ENCODE results near the gene TAS2R8. TPM values are rescaled to one million over a fixed set of nuclear protein-coding genes. Genes with fewer than 3 reads are reported as not detected.

Gene TAS2R8
- polyA plus RNA-seq, 1 donor from 2014 or later, result 0.59 TPM

DNA sequence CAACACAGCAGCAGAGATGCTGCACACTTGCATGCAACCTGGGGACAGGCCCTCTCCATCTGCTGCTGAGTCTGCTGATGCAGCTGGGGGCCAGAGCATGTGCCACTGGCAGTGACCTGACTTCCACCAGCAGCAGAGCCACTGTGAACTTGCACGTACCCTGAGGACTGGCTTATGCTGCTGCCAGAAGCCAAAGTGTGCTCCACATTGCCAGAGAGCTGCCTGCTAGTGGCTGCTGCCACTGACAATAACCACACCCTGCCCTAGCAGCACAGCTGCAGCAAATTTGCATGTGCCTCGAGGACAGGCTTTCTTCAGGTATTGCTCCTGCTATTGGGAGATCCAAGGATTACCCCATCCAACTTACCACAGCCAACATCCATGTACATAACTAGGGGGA, 46.7 kb upstream of the TAS2R8 start:
- H3K27me3 ChIP-seq (ENCODE audit: insufficient read depth, low read depth, low read length), result no peaks in the 10 kb centered on the region
- H3K79me2 ChIP-seq (replicated peaks; ENCODE audit: insufficient read depth, low read length), result no peaks in the 10 kb centered on the region
- no peak overlapping the region for H2AFZ ChIP-seq (ENCODE audit: low read depth, low read length)
- no peak overlapping the region for H3K4me3 ChIP-seq (ENCODE audit: low read length)
- no peaks in the 10 kb centered on the region for H3K36me3 ChIP-seq (ENCODE audit: insufficient read depth, low read length)
- no peaks in the 10 kb centered on the region for H3F3A ChIP-seq (ENCODE audit: insufficient read depth, low read length, poor library complexity, severe bottlenecking)
- H3K4me2 ChIP-seq (ENCODE audit: low read length), result no peak overlapping the region
- TF ChIP-seq REST (IDR thresholded peaks at IDR 0.05; ENCODE audit: borderline replicate concordance) (no peak), TAF1 (IDR thresholded peaks at IDR 0.05; ENCODE audit: low read depth) (no peak), EZH2 (IDR thresholded peaks at IDR 0.05; ENCODE audit: borderline replicate concordance, insufficient read depth, low read length, poor library complexity, severe bottlenecking) (no peak), RAD21 (conservative IDR thresholded peaks at IDR 0.05) (no peak), EP300 (conservative IDR thresholded peaks at IDR 0.05; ENCODE audit: poor library complexity, severe bottlenecking) (no peak), SMC3 (conservative IDR thresholded peaks at IDR 0.05; ENCODE audit: poor library complexity) (no peak), POLR2AphosphoS5 (IDR thresholded peaks at IDR 0.05) (no peak), CTCF (IDR thresholded peaks at IDR 0.05; ENCODE audit: poor library complexity, severe bottlenecking) (no peak)
- H3K27ac ChIP-seq (ENCODE audit: low read length), result no peak overlapping the region
- no peaks in the 10 kb centered on the region for H4K20me1 ChIP-seq (ENCODE audit: insufficient read depth)
- H3K9ac ChIP-seq (ENCODE audit: low read length), result no peak overlapping the region
- H3K9me3 ChIP-seq (ENCODE audit: low read length), result peaks cover 10% of the 10 kb centered on the region
- H3K9me2 ChIP-seq (ENCODE audit: insufficient read depth, low read length), result no peaks in the 10 kb centered on the region

DNA sequence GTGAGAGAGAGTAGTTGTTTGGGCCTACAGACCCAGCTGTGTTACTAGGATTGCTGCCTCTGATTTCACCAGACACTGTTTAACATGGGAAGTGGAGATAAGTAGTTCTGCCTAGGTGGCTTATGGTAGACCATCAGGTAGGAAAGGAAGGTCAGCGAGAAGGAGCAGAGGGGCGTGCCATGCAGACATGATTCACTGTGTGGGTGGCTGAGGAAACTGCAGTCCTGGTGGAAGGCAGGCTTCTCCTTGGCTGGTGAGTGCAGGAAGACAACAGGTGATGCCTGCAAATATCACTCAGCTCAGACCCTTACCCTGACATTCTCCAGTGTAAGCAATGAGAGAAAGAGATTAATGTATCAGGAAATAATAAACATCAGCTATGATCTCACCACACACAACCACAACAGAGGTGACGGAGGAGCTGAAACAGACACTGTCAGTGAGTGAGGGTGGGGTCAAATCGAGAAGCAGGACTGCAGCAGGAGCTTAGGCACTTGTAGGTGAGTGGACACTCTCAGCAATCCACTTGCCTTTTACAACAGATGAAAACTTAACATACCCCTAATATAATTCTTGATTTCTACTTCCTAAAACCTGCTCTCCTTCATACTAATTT, 44.3 kb upstream of the TAS2R8 start:
- Histone ChIP-seq H3K36me3 (ENCODE audit: insufficient read depth, low read length) (no peaks in the 10 kb centered on the region), H3K9me2 (ENCODE audit: insufficient read depth, low read length) (no peaks in the 10 kb centered on the region), H3K9me3 (ENCODE audit: low read length) (peaks cover 8% of the 10 kb centered on the region), H3K9ac (ENCODE audit: low read length) (no peak overlapping the region), H3F3A (ENCODE audit: insufficient read depth, low read length, poor library complexity, severe bottlenecking) (no peaks in the 10 kb centered on the region), H3K27ac (ENCODE audit: low read length) (no peak overlapping the region), H4K20me1 (ENCODE audit: insufficient read depth) (no peaks in the 10 kb centered on the region), H3K27me3 (ENCODE audit: insufficient read depth, low read depth, low read length) (no peaks in the 10 kb centered on the region), H2AFZ (ENCODE audit: low read depth, low read length) (no peak overlapping the region), H3K4me3 (ENCODE audit: low read length) (no peak overlapping the region), H3K79me2 (replicated peaks; ENCODE audit: insufficient read depth, low read length) (no peaks in the 10 kb centered on the region), H3K4me2 (ENCODE audit: low read length) (no peak overlapping the region)
- no peak for TF ChIP-seq POLR2AphosphoS5 (IDR thresholded peaks at IDR 0.05)
- no peak for TF ChIP-seq EZH2 (IDR thresholded peaks at IDR 0.05; ENCODE audit: borderline replicate concordance, insufficient read depth, low read length, poor library complexity, severe bottlenecking)
- no peak for TF ChIP-seq REST (IDR thresholded peaks at IDR 0.05; ENCODE audit: borderline replicate concordance)
- no peak for TF ChIP-seq SMC3 (conservative IDR thresholded peaks at IDR 0.05; ENCODE audit: poor library complexity)
- no peak for TF ChIP-seq RAD21 (conservative IDR thresholded peaks at IDR 0.05)

Measured in neural cell (in vitro differentiated cells).